GM18861 (cell line): ENCODE data around the gene IRX1.

Experiments
- ATAC-seq: cut with Tn5 transposase; IDR thresholded peaks from one replicate; pipeline ENCODE4 v1.9.1; 2021; ENCODE audit not compliant: unreplicated experiment

Gene IRX1

GRCh38 chr5:3595006-3595961, at the start of gene IRX1:
Gene IRX1 (plus strand): TSS chr5:3595832. CDS start chr5:3596106, 274 bp downstream.
- no peak for ATAC-seq

GRCh38 chr5:3546028-3546427, 49.6 kb upstream of the IRX1 start:
- no peak for ATAC-seq

- ATAC-seq, result no peak
These were observed 31.5 kb upstream of the IRX1 start for GRCh38 chr5:3564116-3564515.

DNA sequence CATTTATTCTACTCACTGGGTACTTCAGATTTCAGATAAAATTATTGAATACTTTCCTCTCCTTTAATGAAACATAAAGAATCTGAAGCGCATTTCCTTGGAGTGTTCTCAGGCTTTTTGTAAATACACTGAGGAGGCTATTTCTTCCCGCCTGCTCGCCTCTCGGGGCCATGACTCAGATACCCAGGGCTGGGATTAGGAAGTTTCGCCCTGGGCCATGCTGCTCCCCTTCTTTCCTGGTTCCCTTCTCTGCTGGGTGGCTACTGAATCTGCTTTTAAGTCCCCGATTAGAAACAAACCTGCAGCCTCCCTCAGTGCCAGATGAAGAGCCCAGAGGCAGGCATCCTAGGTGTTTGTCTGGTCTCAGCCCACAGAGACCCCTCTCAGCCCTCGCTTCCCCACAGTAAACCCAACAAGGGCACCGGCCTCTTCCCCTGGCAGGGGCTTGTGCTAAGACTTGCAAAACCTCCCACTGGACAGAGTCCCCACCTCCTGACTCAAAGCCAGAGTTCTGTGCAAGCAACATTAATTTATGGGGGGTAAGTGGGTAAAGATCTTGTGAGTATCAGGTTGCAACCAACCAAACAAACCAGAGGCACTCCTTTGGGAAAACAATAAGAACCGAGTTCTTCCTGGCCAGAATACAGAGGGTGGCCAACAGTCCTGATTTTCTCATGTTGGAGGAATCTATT, 30.7 kb upstream of the IRX1 start:
- no peak for ATAC-seq

DNA sequence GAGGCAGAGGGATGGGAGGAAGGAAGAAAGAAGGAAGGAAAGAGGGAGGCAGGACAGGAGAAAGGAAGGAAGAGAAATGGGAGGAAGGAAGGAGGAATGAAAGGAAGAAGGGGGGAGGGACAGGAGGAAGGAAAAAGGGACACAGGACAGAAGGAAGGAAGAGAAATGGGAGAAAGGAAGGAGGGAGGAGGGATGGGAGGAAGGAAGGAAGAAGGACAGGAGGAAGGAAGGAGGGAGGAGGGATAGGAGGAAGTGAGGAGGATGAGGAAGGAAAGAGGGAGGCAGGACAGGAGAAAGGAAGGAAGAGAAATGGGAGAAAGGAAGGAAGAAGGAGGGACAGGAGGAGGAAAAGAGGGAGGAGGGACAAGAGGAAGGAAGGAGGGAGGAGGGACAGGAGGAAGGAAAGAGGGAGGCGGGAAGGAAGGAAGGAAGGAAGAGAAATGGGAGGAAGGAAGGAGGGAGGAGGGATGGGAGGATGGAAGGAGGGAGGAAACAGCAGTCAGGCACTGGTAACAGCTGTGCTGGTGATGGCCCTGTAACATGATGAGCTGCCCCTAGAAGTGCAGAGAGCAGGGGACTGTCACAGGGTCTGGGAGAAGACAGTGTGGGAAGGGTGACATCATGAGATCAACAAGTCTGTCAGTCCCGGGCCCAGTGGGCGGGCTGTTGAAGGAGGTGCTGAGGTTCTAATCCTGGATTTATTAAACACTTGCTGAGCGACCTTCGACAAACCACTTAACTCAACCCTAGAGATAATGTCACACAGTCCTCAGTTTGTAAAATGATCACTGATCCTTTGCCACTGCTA, 10.7 kb upstream of the IRX1 start:
- ATAC-seq, result no peak

DNA sequence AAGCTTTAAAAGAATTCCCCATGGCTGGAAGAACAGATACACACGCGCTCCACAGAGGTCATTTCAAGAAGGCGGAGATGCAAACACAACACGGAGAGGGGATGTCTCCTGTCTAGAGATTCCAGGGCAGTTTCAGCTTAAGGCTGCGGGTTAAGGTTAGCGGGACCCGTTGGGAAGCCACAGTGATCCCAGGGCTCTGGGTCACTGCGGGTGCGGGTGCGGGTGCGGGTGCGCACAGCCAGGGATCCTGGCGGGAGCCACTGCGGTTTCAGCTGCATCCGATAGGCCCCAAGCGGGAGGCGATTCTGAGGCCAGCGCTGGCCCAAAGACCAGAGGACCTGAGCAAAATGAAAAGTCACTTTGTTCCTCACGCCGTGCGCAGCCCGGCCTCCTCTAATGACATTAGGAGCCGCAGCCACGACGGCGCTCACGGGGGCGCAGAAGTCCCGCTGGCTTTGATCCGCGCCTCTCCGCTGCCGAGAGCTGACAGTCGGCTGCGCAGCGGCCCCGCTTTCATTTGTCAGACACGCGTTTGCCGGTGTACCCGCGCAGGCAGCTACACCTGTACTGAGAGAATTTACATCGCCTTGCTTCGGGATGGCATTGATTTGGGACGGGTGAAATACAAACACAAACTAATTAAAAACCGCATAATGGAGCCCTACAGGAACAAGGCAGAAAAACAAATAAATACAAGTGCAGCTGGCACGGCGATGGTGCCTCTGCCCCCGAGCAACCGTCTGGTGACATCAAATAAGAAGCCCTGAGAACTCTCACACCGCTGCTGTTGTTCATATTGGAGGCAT, 5.3 kb upstream of the IRX1 start:
- ATAC-seq, result no peak

- no peak for ATAC-seq
These were observed 4.4 kb upstream of the IRX1 start for GRCh38 chr5:3590967-3591900.

DNA sequence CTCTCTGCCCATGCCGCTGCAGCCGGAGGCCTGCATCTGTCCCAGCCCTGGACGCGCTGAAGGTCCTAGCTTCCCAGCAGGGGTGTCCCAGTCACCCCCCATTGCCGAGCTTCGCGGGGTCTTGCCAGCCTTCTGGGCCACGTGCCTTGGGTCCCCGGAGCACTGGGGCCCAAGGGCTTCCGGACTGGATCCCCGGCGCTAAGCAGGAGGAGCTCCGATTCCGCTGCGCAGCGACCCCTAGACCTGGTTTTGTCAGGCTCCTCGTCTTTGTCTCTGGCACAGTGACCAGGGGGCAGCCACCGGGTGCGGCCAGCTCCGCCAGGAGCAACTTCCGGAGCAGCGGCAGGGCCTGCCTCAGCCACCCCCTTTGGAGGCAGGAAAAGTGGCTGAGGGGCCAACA, 3.3 kb upstream of the IRX1 start:
- no peak for ATAC-seq

GRCh38 chr5:3593771-3594509, 1.7 kb upstream of the IRX1 start:
- no peak for ATAC-seq

GRCh38 chr5:3594510-3595005, 1.1 kb upstream of the IRX1 start:
- no peak for ATAC-seq

- ATAC-seq, result no peak
These were observed 711 bp downstream of the IRX1 start for GRCh38 chr5:3596261-3596825.

GRCh38 chr5:3596857-3597166, 1.2 kb downstream of the IRX1 start:
- ATAC-seq, result no peak

DNA sequence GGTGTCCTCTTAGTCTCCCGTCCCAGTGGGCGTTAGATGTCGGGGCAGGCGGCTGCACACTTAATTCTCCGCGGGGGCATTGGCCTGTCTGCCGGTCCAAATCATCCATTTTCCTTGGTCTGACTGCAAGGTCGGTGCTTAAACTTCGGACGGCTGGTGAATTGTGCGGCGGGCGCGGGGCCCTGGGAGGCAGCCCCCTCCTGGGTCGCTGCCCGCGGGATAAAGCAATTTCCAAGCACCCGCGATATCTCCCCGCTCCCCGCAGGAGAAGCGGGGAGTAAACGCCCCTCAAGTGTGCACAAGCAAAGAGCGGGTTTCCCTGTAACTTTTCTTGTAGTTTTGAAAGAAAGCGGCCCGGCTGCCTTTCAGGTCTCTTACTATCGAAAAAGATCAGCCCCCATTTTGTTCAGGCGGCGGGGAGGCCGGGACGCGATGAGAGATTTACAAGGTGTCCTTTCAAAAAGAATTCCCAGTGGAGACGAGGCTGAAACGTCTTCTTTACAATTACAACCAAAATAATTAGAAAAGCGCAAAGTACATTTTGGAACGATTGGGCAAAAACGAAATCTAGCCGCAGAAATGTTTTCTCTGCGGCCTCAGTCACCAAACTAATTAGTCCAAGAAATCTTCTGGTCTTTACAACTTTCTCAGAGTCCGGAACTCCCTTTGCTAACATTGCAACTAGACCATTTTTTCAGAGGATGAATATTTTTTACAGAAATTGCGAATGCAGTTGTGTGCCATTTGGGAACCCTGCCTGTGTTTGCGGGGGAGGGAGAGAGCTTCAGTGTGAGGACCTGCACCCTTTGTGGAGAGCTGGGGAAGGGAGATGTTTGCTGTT, 1.8 kb downstream of the IRX1 start:
- ATAC-seq, result no peak

- ATAC-seq, result no peak
These were observed 2.6 kb downstream of the IRX1 start for GRCh38 chr5:3598207-3598606.

DNA sequence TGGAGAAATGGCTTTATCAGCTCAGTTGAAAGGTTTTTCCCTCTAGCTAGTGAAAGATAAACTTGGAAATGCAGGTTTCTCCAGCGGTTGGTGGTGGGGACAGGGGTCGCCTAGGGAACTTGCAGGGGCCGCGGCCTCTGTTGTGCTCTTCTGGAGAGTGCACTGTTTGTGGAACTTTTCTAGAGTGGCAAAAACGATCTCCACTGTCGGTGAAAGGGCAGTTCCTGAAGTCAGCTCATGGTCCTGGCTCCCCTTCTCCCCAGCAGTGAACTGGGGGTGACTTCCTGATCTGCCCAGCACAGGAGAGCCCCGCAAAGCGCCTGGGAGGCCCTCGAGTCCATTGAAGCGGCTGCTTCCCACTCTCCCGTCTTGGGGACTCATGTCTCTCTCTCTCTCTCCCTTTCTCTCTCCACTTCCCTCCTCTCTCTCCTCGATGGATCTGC, 3.2 kb downstream of the IRX1 start:
- ATAC-seq, result no peak

DNA sequence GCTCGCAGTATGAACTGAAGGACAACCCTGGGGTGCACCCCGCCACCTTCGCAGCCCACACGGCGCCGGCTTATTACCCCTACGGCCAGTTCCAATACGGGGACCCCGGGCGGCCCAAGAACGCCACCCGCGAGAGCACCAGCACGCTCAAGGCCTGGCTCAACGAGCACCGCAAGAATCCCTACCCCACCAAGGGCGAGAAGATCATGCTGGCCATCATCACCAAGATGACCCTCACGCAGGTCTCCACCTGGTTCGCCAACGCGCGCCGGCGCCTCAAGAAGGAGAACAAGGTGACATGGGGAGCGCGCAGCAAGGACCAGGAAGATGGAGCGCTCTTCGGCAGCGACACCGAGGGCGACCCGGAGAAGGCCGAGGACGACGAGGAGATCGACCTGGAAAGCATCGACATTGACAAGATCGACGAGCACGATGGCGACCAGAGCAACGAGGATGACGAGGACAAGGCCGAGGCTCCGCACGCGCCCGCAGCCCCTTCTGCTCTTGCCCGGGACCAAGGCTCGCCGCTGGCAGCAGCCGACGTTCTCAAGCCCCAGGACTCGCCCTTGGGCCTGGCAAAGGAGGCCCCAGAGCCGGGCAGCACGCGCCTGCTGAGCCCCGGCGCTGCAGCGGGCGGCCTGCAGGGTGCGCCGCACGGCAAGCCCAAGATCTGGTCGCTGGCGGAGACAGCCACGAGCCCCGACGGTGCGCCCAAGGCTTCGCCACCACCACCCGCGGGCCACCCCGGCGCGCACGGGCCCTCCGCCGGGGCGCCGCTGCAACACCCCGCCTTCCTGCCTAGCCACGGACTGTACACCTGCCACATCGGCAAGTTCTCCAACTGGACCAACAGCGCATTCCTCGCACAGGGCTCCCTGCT, 3.8 kb downstream of the IRX1 start:
- ATAC-seq, result no peak
